Measurements from ENCODE around the gene ZDHHC14. TPM values are rescaled to one million over a fixed set of nuclear protein-coding genes. Genes with fewer than 3 reads are reported as not detected.

Gene ZDHHC14
- total RNA-seq, 2 experiments from 2014 or later, result 7.9 to 32.7 TPM

- Mint-ChIP-seq H3K9me3 (ENCODE audit: low read depth) (no peaks in the 10 kb centered on the region), H3K27me3 (no peaks in the 10 kb centered on the region), H3K4me1 (peaks cover 7% of the 10 kb centered on the region), H3K4me3 (no peak overlapping the region), H3K36me3 (no peaks in the 10 kb centered on the region), H3K27ac (no peak overlapping the region)
- ATAC-seq (no peak), DNase-seq (no peak)
- CTCF ChIA-PET, result no interaction called here
Measured at GRCh38 chr6:157608221-157609075, 227.5 kb downstream of the ZDHHC14 start.

DNA sequence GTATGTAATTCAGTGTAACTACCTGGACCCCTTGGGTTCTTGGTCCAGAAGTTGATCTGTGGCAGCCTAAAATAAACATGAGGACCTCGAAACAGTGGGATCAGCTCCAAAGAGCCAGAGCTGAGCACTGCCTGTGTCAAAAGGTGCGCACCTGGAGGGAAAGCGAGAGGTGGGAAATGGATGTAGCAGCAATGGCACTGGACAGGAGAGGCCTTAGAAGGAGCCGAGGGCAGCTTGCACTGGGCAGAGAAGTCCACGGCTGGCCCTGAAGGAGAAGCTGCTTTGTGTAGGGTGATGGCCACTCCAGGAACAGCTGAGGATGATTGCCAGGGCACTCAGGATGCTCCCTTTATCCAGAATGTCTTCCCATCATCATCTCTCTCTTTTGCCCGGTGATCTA, 228.1 kb downstream of the ZDHHC14 start:
- Mint-ChIP-seq H3K27me3 (no peaks in the 10 kb centered on the region), H3K9me3 (ENCODE audit: low read depth) (no peaks in the 10 kb centered on the region), H3K4me3 (no peak overlapping the region), H3K4me1 (peaks cover 7% of the 10 kb centered on the region), H3K27ac (no peak overlapping the region), H3K36me3 (no peaks in the 10 kb centered on the region)
- ATAC-seq (no peak), DNase-seq (no peak)
- CTCF ChIA-PET, result no interaction called here

DNA sequence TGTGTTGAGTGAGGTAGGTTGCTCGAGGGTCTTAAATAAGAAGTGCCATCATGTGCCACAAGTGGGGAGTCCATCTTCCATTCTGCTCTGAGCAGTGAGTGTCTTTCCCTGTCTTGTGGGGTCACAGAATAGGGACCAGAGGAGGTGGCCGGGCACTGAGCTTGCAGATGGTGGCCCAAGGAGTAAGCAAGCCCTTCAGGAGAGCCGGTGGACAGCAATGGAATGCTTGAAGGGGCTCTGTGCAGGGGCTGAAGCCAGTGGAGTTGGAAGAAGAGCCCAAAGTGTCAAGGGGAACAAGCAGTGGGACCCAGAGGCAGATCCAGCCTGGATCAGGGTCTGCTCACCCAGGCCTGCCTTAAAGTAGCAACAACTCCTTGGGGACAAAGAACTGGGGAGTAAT, 228.6 kb downstream of the ZDHHC14 start:
- no peak for ATAC-seq
- Mint-ChIP-seq H3K36me3 (no peaks in the 10 kb centered on the region), H3K27ac (no peak overlapping the region), H3K4me1 (peaks cover 7% of the 10 kb centered on the region), H3K9me3 (ENCODE audit: low read depth) (no peaks in the 10 kb centered on the region), H3K27me3 (no peaks in the 10 kb centered on the region), H3K4me3 (no peak overlapping the region)
- DNase-seq, result no peak
- CTCF ChIA-PET, result no interaction called here

DNA sequence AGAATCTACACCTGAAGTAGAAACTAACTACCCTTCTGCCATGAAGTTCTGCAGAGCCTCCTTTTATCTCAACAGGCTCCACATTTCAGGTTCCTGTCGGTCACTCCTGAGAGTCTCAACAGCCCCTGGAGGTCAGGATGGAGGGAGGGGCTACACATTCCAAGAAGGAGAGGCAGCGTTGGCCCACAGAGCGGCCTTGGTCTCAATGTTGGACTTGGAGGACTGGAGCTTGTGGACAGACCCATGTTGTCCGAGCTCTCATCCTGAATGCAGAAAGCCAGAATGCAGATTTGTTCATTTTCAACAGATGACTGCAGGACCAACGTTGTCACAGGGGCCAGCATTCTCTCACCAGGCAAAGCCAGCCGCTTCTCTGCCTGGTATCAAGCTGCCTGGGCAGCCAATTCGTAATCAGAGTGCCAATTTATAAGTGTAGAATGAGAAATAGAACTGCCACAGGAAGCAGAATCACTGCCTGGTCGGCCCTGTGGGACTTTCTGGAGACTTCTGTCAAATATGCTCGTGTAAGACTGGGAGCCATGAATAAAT, 229.5 kb downstream of the ZDHHC14 start:
- H3K9me3 Mint-ChIP-seq (ENCODE audit: low read depth), result no peaks in the 10 kb centered on the region
- CTCF ChIA-PET, result interaction anchor here (0.9 kb wide), 1 partner anchor 9 kb away, joined by 3 read pairs; no protein-coding TSS in a partner anchor
- H3K27ac Mint-ChIP-seq, result no peak overlapping the region
- H3K4me1 Mint-ChIP-seq, result peaks cover 7% of the 10 kb centered on the region
- H3K27me3 Mint-ChIP-seq, result no peaks in the 10 kb centered on the region
- H3K4me3 Mint-ChIP-seq, result no peak overlapping the region
- ATAC-seq (no peak), DNase-seq (no peak)
- no peaks in the 10 kb centered on the region for H3K36me3 Mint-ChIP-seq

GRCh38 chr6:157611406-157611805, 230.4 kb downstream of the ZDHHC14 start:
- no peaks in the 10 kb centered on the region for H3K27me3 Mint-ChIP-seq
- CTCF ChIA-PET, result no interaction called here
- peaks cover 7% of the 10 kb centered on the region for H3K4me1 Mint-ChIP-seq
- no peaks in the 10 kb centered on the region for H3K36me3 Mint-ChIP-seq
- ATAC-seq, result no peak
- H3K4me3 Mint-ChIP-seq, result no peak overlapping the region
- DNase-seq, result no peak
- H3K27ac Mint-ChIP-seq, result no peak overlapping the region
- no peaks in the 10 kb centered on the region for H3K9me3 Mint-ChIP-seq (ENCODE audit: low read depth)

DNA sequence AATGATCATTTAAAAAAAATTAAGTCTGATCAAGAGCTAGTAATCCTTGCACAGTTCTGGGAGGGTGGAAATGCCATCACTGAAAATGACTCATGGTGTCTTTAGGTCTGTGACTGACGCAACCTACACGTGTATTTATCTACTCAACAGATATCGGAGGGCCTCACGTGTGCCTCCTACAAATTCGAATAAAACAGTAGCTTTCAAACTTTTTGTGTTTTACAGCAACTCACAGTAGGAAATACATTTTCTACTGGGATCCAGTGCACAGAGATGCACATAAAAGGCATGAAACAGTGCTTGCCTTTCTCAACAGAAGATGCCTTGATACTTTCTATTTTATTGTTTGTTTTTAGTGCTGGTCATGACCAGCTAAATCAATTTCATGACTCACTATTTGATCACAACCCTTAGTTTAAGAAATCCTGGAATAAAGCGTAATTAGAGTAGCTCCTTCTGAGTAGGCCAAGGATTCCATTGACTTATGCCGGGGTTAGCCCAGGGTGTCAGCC, 232.1 kb downstream of the ZDHHC14 start:
- no peak for ATAC-seq
- CTCF ChIA-PET, result interaction anchor here (0.6 to 1.5 kb wide), 3 partner anchors 158 to 298 kb away, joined by 3 to 5 read pairs (median 3); no protein-coding TSS in a partner anchor

GRCh38 chr6:157614026-157614568, 233.1 kb downstream of the ZDHHC14 start:
- Mint-ChIP-seq H3K4me3 (no peak overlapping the region), H3K27ac (no peak overlapping the region), H3K9me3 (ENCODE audit: low read depth) (no peaks in the 10 kb centered on the region), H3K27me3 (no peaks in the 10 kb centered on the region), H3K36me3 (no peaks in the 10 kb centered on the region), H3K4me1 (peaks cover 7% of the 10 kb centered on the region)
- DNase-seq, result no peak
- CTCF ChIA-PET, result interaction anchor here (0.6 to 2.7 kb wide), 4 partner anchors 53 to 299 kb away, joined by 3 to 12 read pairs (median 3); no protein-coding TSS in a partner anchor
- peak; percentile 36 for ATAC-seq

More for the DNA sequence above, 232.1 kb downstream of the ZDHHC14 start:
- peaks cover 7% of the 10 kb centered on the region for H3K4me1 Mint-ChIP-seq
- DNase-seq, result no peak
- H3K27ac Mint-ChIP-seq, result no peak overlapping the region
- H3K4me3 Mint-ChIP-seq, result no peak overlapping the region
- H3K27me3 Mint-ChIP-seq, result no peaks in the 10 kb centered on the region
- H3K9me3 Mint-ChIP-seq (ENCODE audit: low read depth), result no peaks in the 10 kb centered on the region
- H3K36me3 Mint-ChIP-seq, result no peaks in the 10 kb centered on the region

DNA sequence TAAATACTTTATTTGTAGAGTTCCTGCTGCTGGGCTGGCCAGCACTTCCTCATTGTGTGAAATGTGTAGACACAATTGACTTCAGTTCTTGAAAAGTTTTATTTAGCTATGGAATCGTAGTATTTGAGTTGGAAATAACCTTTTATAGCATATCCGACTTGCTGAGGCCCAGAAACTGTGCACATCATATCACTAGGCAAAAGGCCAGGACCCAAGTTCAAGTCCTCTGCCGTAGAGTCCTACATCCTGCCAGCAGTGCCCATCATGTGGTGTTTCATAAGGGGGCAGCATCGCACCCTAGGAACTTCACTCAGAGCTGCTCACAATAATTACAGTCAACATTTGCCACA, 234.4 kb downstream of the ZDHHC14 start:
- Mint-ChIP-seq H3K4me3 (no peak overlapping the region), H3K36me3 (no peaks in the 10 kb centered on the region), H3K4me1 (peaks cover 7% of the 10 kb centered on the region), H3K27me3 (no peaks in the 10 kb centered on the region), H3K27ac (no peak overlapping the region), H3K9me3 (ENCODE audit: low read depth) (no peaks in the 10 kb centered on the region)
- no peak for DNase-seq
- CTCF ChIA-PET, result interaction anchor here (2.7 kb wide), 1 partner anchor 301 kb away, joined by 12 read pairs; no protein-coding TSS in a partner anchor
- no peak for ATAC-seq

DNA sequence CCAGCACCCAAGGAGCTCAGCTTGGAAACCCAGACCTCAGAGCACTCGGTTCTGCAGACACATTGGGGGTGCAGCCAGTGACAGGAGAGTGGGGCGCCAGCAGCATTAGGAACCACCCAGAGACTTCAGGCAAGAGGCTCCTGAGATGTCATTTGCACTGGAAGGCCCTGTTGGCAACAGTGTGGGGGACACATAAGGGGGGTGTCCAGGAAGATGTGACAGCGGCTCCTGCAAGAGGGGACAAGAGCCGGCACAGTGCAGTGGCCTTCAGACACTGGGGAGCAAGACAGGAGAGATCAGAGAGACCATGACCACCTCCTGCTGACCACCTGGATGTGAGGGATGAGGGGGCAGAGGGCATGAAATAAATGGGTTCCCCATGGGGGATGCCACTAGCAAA, 235.0 kb downstream of the ZDHHC14 start:
- Mint-ChIP-seq H3K27me3 (no peaks in the 10 kb centered on the region), H3K36me3 (no peaks in the 10 kb centered on the region), H3K27ac (no peak overlapping the region), H3K9me3 (ENCODE audit: low read depth) (no peaks in the 10 kb centered on the region), H3K4me3 (no peak overlapping the region), H3K4me1 (peaks cover 7% of the 10 kb centered on the region)
- CTCF ChIA-PET, result interaction anchor here (2.7 kb wide), 1 partner anchor 301 kb away, joined by 12 read pairs; no protein-coding TSS in a partner anchor
- DNase-seq, result no peak
- no peak for ATAC-seq

GRCh38 chr6:157620944-157621343, 240.0 kb downstream of the ZDHHC14 start:
- Mint-ChIP-seq H3K4me3 (no peak overlapping the region), H3K4me1 (no peaks in the 10 kb centered on the region), H3K9me3 (ENCODE audit: low read depth) (peaks cover 3% of the 10 kb centered on the region), H3K27me3 (no peaks in the 10 kb centered on the region), H3K27ac (no peak overlapping the region), H3K36me3 (peaks cover 4% of the 10 kb centered on the region)
- CTCF ChIA-PET, result interaction anchor here (1.4 to 1.5 kb wide), 2 partner anchors 47 to 306 kb away, joined by 3 to 4 read pairs; no protein-coding TSS in a partner anchor
- DNase-seq (no peak), ATAC-seq (no peak)

- no peaks in the 10 kb centered on the region for H3K27me3 Mint-ChIP-seq
- H3K36me3 Mint-ChIP-seq, result peaks cover 4% of the 10 kb centered on the region
- CTCF ChIA-PET, result interaction anchor here (1.4 kb wide), 1 partner anchor 46 kb away, joined by 4 read pairs; no protein-coding TSS in a partner anchor
- H3K4me3 Mint-ChIP-seq, result no peak overlapping the region
- no peak for ATAC-seq
- DNase-seq, result no peak
- no peaks in the 10 kb centered on the region for H3K4me1 Mint-ChIP-seq
- peaks cover 3% of the 10 kb centered on the region for H3K9me3 Mint-ChIP-seq (ENCODE audit: low read depth)
- H3K27ac Mint-ChIP-seq, result no peak overlapping the region
Measured at GRCh38 chr6:157621406-157621805, 240.4 kb downstream of the ZDHHC14 start.

GRCh38 chr6:157622427-157622826, 241.4 kb downstream of the ZDHHC14 start:
- Mint-ChIP-seq H3K4me1 (no peaks in the 10 kb centered on the region), H3K36me3 (peaks cover 4% of the 10 kb centered on the region), H3K9me3 (ENCODE audit: low read depth) (peaks cover 3% of the 10 kb centered on the region), H3K27ac (no peak overlapping the region), H3K27me3 (no peaks in the 10 kb centered on the region), H3K4me3 (no peak overlapping the region)
- DNase-seq, result no peak
- CTCF ChIA-PET, result no interaction called here
- ATAC-seq, result no peak

GRCh38 chr6:157625111-157625510, 244.1 kb downstream of the ZDHHC14 start:
- ATAC-seq (no peak), DNase-seq (no peak)
- H3K36me3 Mint-ChIP-seq, result peaks cover 5% of the 10 kb centered on the region
- no peak overlapping the region for H3K4me3 Mint-ChIP-seq
- CTCF ChIA-PET, result no interaction called here
- H3K9me3 Mint-ChIP-seq (ENCODE audit: low read depth), result peaks cover 3% of the 10 kb centered on the region
- H3K4me1 Mint-ChIP-seq, result peaks cover 5% of the 10 kb centered on the region
- H3K27ac Mint-ChIP-seq, result no peak overlapping the region
- no peaks in the 10 kb centered on the region for H3K27me3 Mint-ChIP-seq

Data from activated CD8-positive, alpha-beta memory T cell treated with anti-CD3 and anti-CD28 coated beads, Interleukin-2, amount 10 ng/mL, durations not matched to agents 7 days and 5 days (primary cell).